ENCODE data around the gene PLAAT4. TPM values are rescaled to one million over a fixed set of nuclear protein-coding genes. Genes with fewer than 3 reads are reported as not detected.
"Not testable (repeated sequence)": the region's sequence is repeated elsewhere in the genome, so short reads cannot be mapped to it uniquely, and the experiment has no call there.

Gene PLAAT4
- total RNA-seq, 2 donors from 2014 or later: 11.3 to 18.2 TPM

DNA sequence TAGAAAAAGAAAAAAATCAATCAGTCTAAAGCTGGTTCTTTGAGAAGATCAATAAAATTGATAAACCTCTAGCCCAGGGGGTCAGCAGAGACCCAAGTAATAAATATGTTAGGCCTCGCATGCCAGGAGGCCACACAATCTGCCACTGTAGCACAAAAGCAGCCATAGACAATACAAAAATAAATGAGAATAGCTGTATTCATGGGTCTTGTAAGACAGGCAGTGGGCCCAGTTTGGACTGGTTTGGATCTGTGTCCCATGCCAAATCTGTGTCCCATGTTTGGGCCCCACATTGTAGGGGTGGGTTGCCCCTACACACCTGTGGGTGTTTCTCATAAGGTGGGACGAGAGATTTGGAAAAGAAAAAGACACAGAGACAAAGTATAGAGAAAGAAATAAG lies 6.6 kb upstream of the PLAAT4 start:
- TF ChIP-seq, protein P1, sequence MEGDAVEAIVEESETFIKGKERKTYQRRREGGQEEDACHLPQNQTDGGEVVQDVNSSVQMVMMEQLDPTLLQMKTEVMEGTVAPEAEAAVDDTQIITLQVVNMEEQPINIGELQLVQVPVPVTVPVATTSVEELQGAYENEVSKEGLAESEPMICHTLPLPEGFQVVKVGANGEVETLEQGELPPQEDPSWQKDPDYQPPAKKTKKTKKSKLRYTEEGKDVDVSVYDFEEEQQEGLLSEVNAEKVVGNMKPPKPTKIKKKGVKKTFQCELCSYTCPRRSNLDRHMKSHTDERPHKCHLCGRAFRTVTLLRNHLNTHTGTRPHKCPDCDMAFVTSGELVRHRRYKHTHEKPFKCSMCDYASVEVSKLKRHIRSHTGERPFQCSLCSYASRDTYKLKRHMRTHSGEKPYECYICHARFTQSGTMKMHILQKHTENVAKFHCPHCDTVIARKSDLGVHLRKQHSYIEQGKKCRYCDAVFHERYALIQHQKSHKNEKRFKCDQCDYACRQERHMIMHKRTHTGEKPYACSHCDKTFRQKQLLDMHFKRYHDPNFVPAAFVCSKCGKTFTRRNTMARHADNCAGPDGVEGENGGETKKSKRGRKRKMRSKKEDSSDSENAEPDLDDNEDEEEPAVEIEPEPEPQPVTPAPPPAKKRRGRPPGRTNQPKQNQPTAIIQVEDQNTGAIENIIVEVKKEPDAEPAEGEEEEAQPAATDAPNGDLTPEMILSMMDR (IDR thresholded peaks at IDR 0.05): no peak
- Histone ChIP-seq H3K36me3 (no peaks in the 10 kb centered on the region), H3K4me3 (no peak overlapping the region), H3K27me3 (no peaks in the 10 kb centered on the region), H3K4me1 (peaks cover 0 to 10% of the 10 kb centered on the region in 2 donors), H3K9me3 (no peaks in the 10 kb centered on the region), H3K27ac (no peak overlapping the region)
- DNase-seq (ENCODE audit: low spot score): no peak

DNA sequence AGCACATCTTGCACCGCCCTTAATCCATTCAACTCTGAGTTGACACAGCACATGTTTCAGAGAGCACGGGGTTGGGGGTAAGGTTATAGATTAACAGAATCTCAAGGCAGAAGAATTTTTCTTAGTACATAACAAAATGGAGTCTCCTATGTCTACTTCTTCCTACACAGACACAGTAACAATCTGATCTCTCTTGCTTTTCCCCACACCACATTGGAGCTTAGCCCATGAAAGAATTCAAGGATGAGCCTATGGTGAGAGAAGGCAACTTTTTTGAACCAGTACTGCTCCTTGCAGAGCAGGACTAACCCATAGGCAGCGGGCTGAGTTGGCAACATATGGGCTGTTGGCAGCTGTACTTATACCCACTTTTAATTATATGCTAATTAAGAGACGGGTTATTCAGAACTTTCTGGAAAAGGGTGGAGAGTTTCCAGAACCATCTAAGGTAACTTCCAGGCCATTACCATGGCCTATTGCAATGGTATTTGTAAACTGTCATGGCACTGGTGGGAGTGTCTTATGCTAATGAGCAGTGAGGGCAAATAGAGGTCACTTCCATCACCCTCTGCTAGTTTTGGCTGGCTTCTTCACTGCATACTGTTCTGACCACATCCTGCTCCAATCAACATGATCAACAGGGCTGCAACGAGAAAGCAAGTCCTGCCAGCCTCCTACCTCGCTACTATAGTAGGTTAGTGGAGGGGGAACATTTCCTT lies 5.4 kb upstream of the PLAAT4 start:
- H3K9me3 ChIP-seq; H3K4me3 ChIP-seq; H3K36me3 ChIP-seq; H3K27me3 ChIP-seq; DNase-seq (ENCODE audit: low spot score); H3K27ac ChIP-seq: not testable (repeated sequence)
- peaks cover 0 to 15% of the 10 kb centered on the region in 2 donors for H3K4me1 ChIP-seq

DNA sequence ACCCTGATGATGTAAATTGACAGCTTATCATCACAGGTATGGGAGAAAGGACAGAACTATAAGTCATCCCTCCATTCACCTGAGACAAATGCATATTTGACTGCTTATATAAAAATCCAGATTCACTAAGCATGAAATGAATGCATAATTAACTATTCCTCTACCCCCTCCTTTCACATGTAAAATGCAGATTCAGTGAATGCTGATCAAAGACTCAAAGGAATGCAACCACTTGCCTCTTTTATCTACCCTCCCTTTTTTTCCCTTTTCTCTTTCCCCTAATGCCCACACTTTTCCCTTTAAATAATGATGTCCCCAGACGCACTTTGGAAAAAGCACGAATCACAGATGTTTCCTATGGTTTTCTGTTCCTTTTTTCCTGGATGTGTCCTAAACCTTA lies 4.5 kb upstream of the PLAAT4 start:
- Histone ChIP-seq H3K36me3 (no peaks in the 10 kb centered on the region), H3K9me3 (no peaks in the 10 kb centered on the region), H3K27ac (no peak overlapping the region), H3K4me1 (peaks cover 0 to 22% of the 10 kb centered on the region in 2 donors), H3K4me3 (no peak overlapping the region), H3K27me3 (no peaks in the 10 kb centered on the region)
- TF ChIP-seq, protein P1 (IDR thresholded peaks at IDR 0.05): no peak
- DNase-seq (ENCODE audit: low spot score): no peak

DNA sequence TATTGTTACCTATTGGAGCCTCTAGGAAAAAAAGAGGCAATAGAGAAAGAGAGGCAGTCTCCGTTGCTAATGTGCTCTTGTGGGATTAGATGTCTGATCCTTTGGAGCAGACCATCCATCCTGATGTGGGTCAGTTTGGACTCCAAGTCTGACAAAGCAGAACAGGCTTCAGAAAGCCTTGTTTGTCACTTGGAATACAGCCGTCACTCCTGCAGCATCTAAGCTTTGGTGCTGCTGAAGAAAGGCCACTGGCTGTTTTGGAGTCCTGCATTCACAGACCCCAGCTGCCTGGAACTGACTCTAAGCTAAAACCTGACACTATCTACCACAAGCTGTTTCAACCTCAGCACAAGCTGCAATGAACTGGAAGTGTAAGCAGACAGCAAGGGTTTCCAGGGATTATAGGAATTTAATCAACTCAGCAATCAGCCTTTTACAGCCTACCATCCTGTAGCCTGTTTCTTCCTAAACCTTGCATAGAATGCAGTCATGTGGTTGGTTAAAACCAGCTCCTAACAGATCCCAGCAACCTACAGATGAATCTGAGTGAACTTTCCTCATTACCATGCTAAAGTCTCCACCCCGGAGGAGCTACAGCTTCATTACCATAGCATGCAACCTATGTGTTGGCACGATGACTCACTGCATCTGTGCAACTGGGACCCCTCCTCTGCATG lies 3.7 kb upstream of the PLAAT4 start:
- no peaks in the 10 kb centered on the region for H3K27me3 ChIP-seq
- H3K27ac ChIP-seq: no peak overlapping the region
- no peaks in the 10 kb centered on the region for H3K9me3 ChIP-seq
- H3K36me3 ChIP-seq: no peaks in the 10 kb centered on the region
- H3K4me1 ChIP-seq: peaks cover 0 to 31% of the 10 kb centered on the region in 2 donors
- DNase-seq (ENCODE audit: low spot score): no peak
- H3K4me3 ChIP-seq: no peak overlapping the region
- TF ChIP-seq, protein P1 (IDR thresholded peaks at IDR 0.05): no peak

DNA sequence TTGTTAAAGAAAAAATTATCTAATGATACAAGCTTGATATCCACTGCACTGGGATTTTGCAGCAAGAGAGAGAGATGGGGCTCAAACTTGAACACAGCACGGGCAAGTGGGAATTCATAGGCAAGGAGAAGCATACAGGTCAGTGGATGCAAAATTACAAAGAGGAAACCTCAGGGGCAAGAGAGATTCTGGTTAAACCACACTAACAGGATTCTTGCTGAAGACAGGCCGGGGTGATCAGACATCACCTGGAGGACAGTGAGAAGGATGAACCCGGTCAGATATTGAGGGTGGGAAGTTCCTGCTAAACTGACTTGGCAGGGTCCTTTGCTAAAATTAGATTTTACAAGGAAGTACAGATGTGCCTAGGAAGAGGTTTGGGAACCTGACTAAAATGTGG lies 2.5 kb upstream of the PLAAT4 start:
- Histone ChIP-seq H3K36me3 (no peaks in the 10 kb centered on the region), H3K4me1 (peaks cover 0 to 41% of the 10 kb centered on the region in 2 donors), H3K9me3 (no peaks in the 10 kb centered on the region), H3K27me3 (no peaks in the 10 kb centered on the region), H3K4me3 (no peak overlapping the region), H3K27ac (no peak overlapping the region)
- DNase-seq (ENCODE audit: low spot score): no peak
- TF ChIP-seq, protein P1 (IDR thresholded peaks at IDR 0.05): no peak

DNA sequence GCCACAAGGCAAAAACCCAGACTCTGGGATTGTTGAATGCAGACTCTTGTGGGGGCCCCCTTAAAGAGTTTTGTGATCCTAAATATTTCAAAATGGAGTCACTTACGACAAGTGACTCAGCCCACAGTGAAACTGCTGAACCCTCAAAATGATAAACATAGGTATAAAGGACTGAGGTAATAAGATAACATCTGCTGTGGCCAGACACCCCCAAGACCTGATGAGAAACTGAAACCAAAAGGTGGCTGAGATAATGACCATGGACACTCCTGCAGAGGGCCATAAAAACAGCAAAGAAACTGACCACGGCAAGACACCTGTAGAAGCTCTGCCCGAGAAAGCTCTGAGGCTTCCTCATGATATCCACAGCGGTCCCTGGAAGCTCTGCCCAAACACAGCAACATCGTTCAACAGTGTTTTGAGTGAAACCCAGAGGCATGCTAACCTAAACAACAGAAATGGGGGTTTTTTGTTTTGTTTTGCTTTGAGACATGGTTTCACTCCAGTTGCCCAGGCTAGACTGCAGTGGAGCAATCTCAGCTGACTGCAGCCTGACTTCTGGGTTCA lies 1.6 kb upstream of the PLAAT4 start:
- no peak for DNase-seq (ENCODE audit: low spot score)
- peaks cover 0 to 41% of the 10 kb centered on the region in 2 donors for H3K4me1 ChIP-seq
- no peaks in the 10 kb centered on the region for H3K9me3 ChIP-seq
- TF ChIP-seq, protein P1 (IDR thresholded peaks at IDR 0.05): no peak
- H3K36me3 ChIP-seq: no peaks in the 10 kb centered on the region
- H3K4me3 ChIP-seq: no peak overlapping the region
- H3K27me3 ChIP-seq: no peaks in the 10 kb centered on the region
- no peak overlapping the region for H3K27ac ChIP-seq
